ENCODE data around the gene LRMDA. TPM values are rescaled to one million over a fixed set of nuclear protein-coding genes. Genes with fewer than 3 reads are reported as not detected.

LRMDA gene
- total and polyA plus RNA-seq, 2 of the 13 experiments (the other 11 are each of a cell fraction or from before 2014, with no cell fraction given), result 13.4 to 22.0 TPM

DNA sequence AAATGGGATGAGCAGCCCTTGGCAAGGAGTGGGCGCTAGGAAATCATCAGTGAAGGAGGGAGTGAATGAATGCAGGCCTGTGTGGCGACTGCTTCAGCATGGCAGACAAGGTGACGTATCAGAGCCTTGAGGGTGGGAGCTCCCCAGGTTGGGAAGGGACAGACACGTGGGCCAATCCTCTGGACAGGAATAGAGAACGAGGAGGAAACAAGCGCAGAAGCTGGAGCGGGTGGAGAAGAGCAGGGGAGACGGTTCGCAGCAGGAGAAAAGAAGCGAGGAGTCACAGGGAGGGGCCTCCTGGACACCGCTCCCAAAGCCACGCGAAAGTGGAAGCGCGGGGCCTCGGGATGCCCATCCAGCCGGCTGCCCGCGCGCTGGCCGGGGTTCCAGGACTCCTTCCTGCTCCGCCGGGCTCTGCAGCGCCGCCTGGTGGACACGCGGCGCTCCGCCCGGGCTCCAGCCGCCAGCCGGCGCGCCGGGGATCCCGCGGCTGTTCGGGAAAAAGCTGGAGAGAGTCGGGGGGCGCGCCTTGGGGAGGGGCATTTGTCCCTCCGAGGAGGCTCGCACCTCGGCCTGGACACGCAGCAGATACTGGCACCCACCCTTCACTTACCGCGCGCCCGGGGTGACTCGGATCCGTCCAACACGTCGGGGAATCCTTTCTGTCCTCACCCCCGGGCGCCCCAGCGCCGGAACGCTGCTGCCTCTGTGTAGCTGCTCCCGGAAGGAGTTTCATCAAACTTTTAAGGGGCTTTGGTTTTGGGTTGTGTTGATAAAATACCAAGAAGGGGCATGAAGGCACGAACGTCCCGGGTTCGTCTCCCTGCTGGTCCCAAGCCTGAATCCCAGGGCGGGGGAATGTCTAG is 36.1 kb upstream of the LRMDA start:
- Histone ChIP-seq H3K4me2 (ENCODE audit: low read depth, low read length) (no peak overlapping the region), H3K4me3 (replicated peaks in 1 of 3; ENCODE audit: insufficient read depth in 1 of 3, low read depth in 2 of 3, low read length in 3 of 3) (no peak overlapping the region), H4K20me1 (ENCODE audit: insufficient read depth, low read length) (peaks cover 21% of the 10 kb centered on the region; the same call in 1 of the 2 replicates), H3K9ac (ENCODE audit: insufficient read depth, low read depth, low read length) (no peak overlapping the region), H3K9me3 (ENCODE audit: low read length) (no peaks in the 10 kb centered on the region), H3K4me1 (ENCODE audit: insufficient read depth, low read length) (peaks cover 15% of the 10 kb centered on the region), H2AFZ (ENCODE audit: low read length) (no peak overlapping the region), H3K27me3 (ENCODE audit: control insufficient read depth in 1 of 2, insufficient read depth in 2 of 2, low read length in 2 of 2) (no peaks in the 10 kb centered on the region; a peak in 1 of 5 replicates), H3K27ac (ENCODE audit: extremely low read length, insufficient read depth, low read length) (no peak overlapping the region), H3K79me2 (ENCODE audit: insufficient read depth, low read length) (peaks cover 26% of the 10 kb centered on the region), H3K36me3 (replicated peaks in 1 of 2; ENCODE audit: control insufficient read depth in 1 of 2, insufficient read depth in 2 of 2, low read length in 2 of 2) (peaks cover 5 to 21% of the 10 kb centered on the region in 2 experiments; a peak in 2 of 5 replicates)
- CTCF ChIA-PET (ENCODE audit: low intra/inter-chr PET ratio, low total read pairs), result no interaction called here
- WGBS (ENCODE audit: low lambda C conversion rate), result 96% methylated on average over 40 of the region's 64 CpGs
- TF ChIP-seq, protein P1, sequence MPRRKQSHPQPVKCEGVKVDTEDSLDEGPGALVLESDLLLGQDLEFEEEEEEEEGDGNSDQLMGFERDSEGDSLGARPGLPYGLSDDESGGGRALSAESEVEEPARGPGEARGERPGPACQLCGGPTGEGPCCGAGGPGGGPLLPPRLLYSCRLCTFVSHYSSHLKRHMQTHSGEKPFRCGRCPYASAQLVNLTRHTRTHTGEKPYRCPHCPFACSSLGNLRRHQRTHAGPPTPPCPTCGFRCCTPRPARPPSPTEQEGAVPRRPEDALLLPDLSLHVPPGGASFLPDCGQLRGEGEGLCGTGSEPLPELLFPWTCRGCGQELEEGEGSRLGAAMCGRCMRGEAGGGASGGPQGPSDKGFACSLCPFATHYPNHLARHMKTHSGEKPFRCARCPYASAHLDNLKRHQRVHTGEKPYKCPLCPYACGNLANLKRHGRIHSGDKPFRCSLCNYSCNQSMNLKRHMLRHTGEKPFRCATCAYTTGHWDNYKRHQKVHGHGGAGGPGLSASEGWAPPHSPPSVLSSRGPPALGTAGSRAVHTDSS (CRISPR knock-in tag; conservative IDR thresholded peaks at IDR 0.05), result no peak
- TF ChIP-seq, protein P2, sequence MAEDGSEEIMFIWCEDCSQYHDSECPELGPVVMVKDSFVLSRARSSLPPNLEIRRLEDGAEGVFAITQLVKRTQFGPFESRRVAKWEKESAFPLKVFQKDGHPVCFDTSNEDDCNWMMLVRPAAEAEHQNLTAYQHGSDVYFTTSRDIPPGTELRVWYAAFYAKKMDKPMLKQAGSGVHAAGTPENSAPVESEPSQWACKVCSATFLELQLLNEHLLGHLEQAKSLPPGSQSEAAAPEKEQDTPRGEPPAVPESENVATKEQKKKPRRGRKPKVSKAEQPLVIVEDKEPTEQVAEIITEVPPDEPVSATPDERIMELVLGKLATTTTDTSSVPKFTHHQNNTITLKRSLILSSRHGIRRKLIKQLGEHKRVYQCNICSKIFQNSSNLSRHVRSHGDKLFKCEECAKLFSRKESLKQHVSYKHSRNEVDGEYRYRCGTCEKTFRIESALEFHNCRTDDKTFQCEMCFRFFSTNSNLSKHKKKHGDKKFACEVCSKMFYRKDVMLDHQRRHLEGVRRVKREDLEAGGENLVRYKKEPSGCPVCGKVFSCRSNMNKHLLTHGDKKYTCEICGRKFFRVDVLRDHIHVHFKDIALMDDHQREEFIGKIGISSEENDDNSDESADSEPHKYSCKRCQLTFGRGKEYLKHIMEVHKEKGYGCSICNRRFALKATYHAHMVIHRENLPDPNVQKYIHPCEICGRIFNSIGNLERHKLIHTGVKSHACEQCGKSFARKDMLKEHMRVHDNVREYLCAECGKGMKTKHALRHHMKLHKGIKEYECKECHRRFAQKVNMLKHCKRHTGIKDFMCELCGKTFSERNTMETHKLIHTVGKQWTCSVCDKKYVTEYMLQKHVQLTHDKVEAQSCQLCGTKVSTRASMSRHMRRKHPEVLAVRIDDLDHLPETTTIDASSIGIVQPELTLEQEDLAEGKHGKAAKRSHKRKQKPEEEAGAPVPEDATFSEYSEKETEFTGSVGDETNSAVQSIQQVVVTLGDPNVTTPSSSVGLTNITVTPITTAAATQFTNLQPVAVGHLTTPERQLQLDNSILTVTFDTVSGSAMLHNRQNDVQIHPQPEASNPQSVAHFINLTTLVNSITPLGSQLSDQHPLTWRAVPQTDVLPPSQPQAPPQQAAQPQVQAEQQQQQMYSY (CRISPR knock-in tag; IDR thresholded peaks at IDR 0.05), result no peak
- TF ChIP-seq ZSCAN22 (CRISPR knock-in tag; IDR thresholded peaks at IDR 0.05) (no peak), NFIC (IDR thresholded peaks at IDR 0.05; ENCODE audit: low read length) (no peak)
- TF ChIP-seq, protein P3, sequence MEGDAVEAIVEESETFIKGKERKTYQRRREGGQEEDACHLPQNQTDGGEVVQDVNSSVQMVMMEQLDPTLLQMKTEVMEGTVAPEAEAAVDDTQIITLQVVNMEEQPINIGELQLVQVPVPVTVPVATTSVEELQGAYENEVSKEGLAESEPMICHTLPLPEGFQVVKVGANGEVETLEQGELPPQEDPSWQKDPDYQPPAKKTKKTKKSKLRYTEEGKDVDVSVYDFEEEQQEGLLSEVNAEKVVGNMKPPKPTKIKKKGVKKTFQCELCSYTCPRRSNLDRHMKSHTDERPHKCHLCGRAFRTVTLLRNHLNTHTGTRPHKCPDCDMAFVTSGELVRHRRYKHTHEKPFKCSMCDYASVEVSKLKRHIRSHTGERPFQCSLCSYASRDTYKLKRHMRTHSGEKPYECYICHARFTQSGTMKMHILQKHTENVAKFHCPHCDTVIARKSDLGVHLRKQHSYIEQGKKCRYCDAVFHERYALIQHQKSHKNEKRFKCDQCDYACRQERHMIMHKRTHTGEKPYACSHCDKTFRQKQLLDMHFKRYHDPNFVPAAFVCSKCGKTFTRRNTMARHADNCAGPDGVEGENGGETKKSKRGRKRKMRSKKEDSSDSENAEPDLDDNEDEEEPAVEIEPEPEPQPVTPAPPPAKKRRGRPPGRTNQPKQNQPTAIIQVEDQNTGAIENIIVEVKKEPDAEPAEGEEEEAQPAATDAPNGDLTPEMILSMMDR (CRISPR knock-in tag; IDR thresholded peaks at IDR 0.05), result peak; percentile 17; the same call in 1 of the 2 replicates
- TF ChIP-seq, protein P4, sequence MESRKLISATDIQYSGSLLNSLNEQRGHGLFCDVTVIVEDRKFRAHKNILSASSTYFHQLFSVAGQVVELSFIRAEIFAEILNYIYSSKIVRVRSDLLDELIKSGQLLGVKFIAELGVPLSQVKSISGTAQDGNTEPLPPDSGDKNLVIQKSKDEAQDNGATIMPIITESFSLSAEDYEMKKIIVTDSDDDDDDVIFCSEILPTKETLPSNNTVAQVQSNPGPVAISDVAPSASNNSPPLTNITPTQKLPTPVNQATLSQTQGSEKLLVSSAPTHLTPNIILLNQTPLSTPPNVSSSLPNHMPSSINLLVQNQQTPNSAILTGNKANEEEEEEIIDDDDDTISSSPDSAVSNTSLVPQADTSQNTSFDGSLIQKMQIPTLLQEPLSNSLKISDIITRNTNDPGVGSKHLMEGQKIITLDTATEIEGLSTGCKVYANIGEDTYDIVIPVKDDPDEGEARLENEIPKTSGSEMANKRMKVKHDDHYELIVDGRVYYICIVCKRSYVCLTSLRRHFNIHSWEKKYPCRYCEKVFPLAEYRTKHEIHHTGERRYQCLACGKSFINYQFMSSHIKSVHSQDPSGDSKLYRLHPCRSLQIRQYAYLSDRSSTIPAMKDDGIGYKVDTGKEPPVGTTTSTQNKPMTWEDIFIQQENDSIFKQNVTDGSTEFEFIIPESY (CRISPR knock-in tag; IDR thresholded peaks at IDR 0.05), result peak; percentile 93
- DNase-seq (ENCODE audit: low spot score) (no peak), ATAC-seq (no peak), FAIRE-seq (no peak)
- POLR2A ChIA-PET, result no interaction called here
- no TSS peak for BruUV-seq (replicated peaks)
- in situ Hi-C loops (cut with HindIII; ENCODE audit: extremely low pct_ligation_motif_present, low pct_unique_long_range_greater_than_20kb) (loop anchor here (10.0 kb wide), 1 partner anchor 640 kb away; no protein-coding TSS in a partner anchor), intact Hi-C loops (cut with micrococcal nuclease; ENCODE audit: unreplicated experiment) (no loop called here)

All from HepG2 (cell line).